CD8-positive, alpha-beta memory T cell (primary cell): ENCODE data around the gene MLH1. TPM values are rescaled to one million over a fixed set of nuclear protein-coding genes. Genes with fewer than 3 reads are reported as not detected.
A peak's percentile ranks its signal among the peaks of the same experiment; 100 is the strongest.
"Not testable (repeated sequence)": the region's sequence is repeated elsewhere in the genome, so short reads cannot be mapped to it uniquely, and the experiment has no call there.

Experiments used
- CTCF ChIA-PET: fragments of 350-600 bp; sonication (Branson Sonifier 250); formaldehyde crosslinking; loops from one replicate; lab custom pipeline; 2021; ENCODE audit warnings: antibody characterized with exemption; lab: Charles Lee
- POLR2A ChIA-PET: fragments of 350-600 bp; sonication (Branson Sonifier 250); formaldehyde crosslinking; loops from one replicate; lab custom pipeline; 2021; ENCODE audit warnings: antibody characterized with exemption; lab: Charles Lee
- DNase-seq, 5 donors: peaks; one replicate each; pipeline versions ENCODE4 v3.0.0 to v3.0.0-alpha.2; 2020 to 2022; ENCODE audit warnings: mixed read lengths in 1 of 5
- H3K27ac ChIP-seq: one replicate; pipeline ENCODE4 v1.7.0; 2013; ENCODE audit warnings: low read depth, mild to moderate bottlenecking, low read length, moderate library complexity
- H3K27me3 ChIP-seq: 2 replicates; pipeline ENCODE4 v1.7.0; 2013; ENCODE audit warnings: low read length, mild to moderate bottlenecking; ENCODE audit not compliant: insufficient read depth, poor library complexity, severe bottlenecking
- H3K36me3 ChIP-seq: 2 replicates; pipeline ENCODE4 v1.7.0; 2013; ENCODE audit warnings: mild to moderate bottlenecking, low read length, moderate library complexity; ENCODE audit not compliant: insufficient read depth
- H3K4me1 ChIP-seq: 2 replicates; pipeline ENCODE4 v1.7.0; 2013; ENCODE audit warnings: mild to moderate bottlenecking, low read length, moderate library complexity; ENCODE audit not compliant: insufficient read depth
- H3K4me3 ChIP-seq: 2 replicates; pipeline ENCODE4 v1.7.0; 2013; ENCODE audit warnings: mild to moderate bottlenecking, low read length
- H3K9me3 ChIP-seq: 2 replicates; pipeline ENCODE4 v1.7.0; 2013; ENCODE audit warnings: mild to moderate bottlenecking, low read length
- H3K27ac Mint-ChIP-seq, 8 donors: one replicate each; pipeline ENCODE4 v1.8.0; 2020 to 2021; ENCODE audit warnings: mixed read lengths in 8 of 8, mild to moderate bottlenecking in 6 of 8, inconsistent platforms in 3 of 8, moderate library complexity in 3 of 8
- H3K27me3 Mint-ChIP-seq, 2 donors: one replicate each; pipeline ENCODE4 v1.8.0; 2020 to 2021; ENCODE audit warnings: mixed read lengths in 2 of 2, mild to moderate bottlenecking in 1 of 2, moderate library complexity in 1 of 2
- H3K36me3 Mint-ChIP-seq, 3 donors: one replicate each; pipeline ENCODE4 v1.8.0; 2020 to 2021; ENCODE audit warnings: mixed read lengths in 3 of 3, inconsistent platforms in 1 of 3, mild to moderate bottlenecking in 1 of 3
- H3K4me1 Mint-ChIP-seq, 3 donors: one replicate each; pipeline ENCODE4 v1.8.0; 2020 to 2021; ENCODE audit warnings: mixed read lengths in 3 of 3, inconsistent platforms in 1 of 3, mild to moderate bottlenecking in 1 of 3
- H3K4me3 Mint-ChIP-seq, 7 donors: one replicate each; pipeline ENCODE4 v1.8.0; 2020 to 2021; ENCODE audit warnings: mixed read lengths in 7 of 7, mild to moderate bottlenecking in 6 of 7, moderate library complexity in 4 of 7, inconsistent platforms in 2 of 7
- H3K9me3 Mint-ChIP-seq, 5 donors: one replicate each; pipeline ENCODE4 v1.8.0; 2020 to 2022; ENCODE audit warnings: mixed read lengths in 5 of 5, mild to moderate bottlenecking in 3 of 5, moderate library complexity in 2 of 5, inconsistent platforms in 1 of 5
- polyA plus RNA-seq: library from polyadenylated mRNA; unstranded; fragments of 300-500 nt; fragmentation: Illumina TruSeq; gene quantifications from one replicate; pipeline ENCODE4 v1.2.3, GENCODE V29; 2021
- total RNA-seq, 2 experiments: library from RNA; stranded (reverse); gene quantifications; one replicate each; pipeline ENCODE4 v1.2.3, GENCODE V29; 2021

Gene MLH1
- total and polyA plus RNA-seq, 3 experiments from 2014 or later = 19.5 to 73.2 (median 66.4) TPM

DNA sequence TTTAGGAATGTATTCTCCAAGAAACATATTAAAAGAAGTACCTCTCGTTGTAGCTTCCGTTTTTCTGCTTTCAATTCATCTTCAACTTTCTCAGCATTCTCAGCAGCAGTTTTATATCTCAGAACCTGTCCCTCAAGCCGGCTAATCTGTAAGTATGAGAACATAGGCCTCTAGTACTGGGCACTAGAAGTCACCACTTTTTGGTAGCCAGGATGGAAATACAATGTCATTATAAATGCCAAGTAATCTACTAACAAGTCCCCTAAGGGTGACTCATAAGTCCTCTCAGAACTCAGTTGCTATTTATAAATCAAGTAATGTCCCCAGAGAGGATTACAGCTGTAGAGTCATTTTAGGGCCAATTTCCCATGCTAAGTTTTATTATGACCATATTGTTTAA, 61.1 kb downstream of the MLH1 start:
- POLR2A ChIA-PET = no interaction called here
- Mint-ChIP-seq H3K36me3 (peaks cover 3 to 81% (median 9%) of the 10 kb centered on the region in 3 donors), H3K27me3 (no peaks in the 10 kb centered on the region), H3K9me3 (no peaks in the 10 kb centered on the region), H3K27ac (peak overlapping the region in 6 of 8 donors; percentile 17 to 80 (median 54)), H3K4me1 (peaks cover 0 to 1% (median 0%) of the 10 kb centered on the region in 3 donors), H3K4me3 (no peak overlapping the region)
- CTCF ChIA-PET = interaction anchor here (0.7 to 1.0 kb wide), 2 partner anchors 96 to 159 kb away, joined by 3 read pairs; no protein-coding TSS in a partner anchor
- Histone ChIP-seq H3K36me3 (peaks cover 13% of the 10 kb centered on the region), H3K27ac (no peak overlapping the region), H3K27me3 (no peaks in the 10 kb centered on the region), H3K4me3 (no peak overlapping the region), H3K4me1 (no peaks in the 10 kb centered on the region), H3K9me3 (no peaks in the 10 kb centered on the region)
- DNase-seq = no peak

DNA sequence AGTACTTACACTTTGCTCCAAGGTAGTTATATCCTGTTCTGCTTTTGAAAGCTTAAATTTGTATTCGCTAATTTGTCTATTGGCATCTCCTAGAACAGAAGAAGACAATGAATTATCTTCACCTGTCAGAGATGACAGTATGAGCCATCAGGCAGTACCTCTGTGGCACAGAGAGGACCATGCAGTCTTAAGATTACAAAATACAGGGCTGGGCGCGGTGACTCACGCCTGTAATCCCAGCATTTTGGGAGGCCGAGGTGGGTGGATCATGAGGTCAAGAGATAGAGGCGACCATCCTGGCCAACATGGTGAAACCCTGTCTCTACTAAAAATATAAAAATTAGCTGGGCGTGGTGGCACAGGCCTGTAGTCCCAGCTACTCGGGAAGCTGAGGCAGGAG, 61.8 kb downstream of the MLH1 start:
- CTCF ChIA-PET = interaction anchor here (1.0 kb wide), 1 partner anchor 158 kb away, joined by 3 read pairs; no protein-coding TSS in a partner anchor
- H3K36me3 Mint-ChIP-seq = peaks cover 0 to 78% (median 7%) of the 10 kb centered on the region in 3 donors
- peak overlapping the region in 6 of 8 donors; percentile 12 to 56 (median 32) for H3K27ac Mint-ChIP-seq
- H3K27ac ChIP-seq, H3K36me3 ChIP-seq, H3K4me1 Mint-ChIP-seq, POLR2A ChIA-PET, H3K9me3 Mint-ChIP-seq, H3K9me3 ChIP-seq, H3K27me3 ChIP-seq, H3K4me3 ChIP-seq, H3K4me3 Mint-ChIP-seq, DNase-seq, H3K27me3 Mint-ChIP-seq, H3K4me1 ChIP-seq: not testable (repeated sequence)

DNA sequence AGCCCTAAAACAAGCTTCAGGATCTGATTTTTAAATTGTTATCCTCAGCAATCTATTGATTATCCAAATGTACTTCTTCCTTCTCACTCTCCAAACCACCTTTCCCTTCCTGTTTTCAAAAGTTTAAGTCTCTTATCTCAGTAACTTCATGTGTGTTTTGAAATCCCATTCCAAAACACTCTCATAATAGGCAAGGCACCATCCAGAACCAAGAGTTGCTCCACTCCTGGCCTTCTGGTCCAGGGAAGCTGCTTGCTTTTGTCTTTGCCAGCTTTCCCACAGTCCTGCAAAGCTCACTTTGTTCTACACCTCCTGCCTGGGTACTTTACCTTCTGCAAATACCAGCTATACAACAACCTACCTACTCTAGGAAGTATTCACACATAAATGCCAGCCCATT, 63.5 kb downstream of the MLH1 start:
- Histone ChIP-seq H3K9me3 (no peaks in the 10 kb centered on the region), H3K27me3 (no peaks in the 10 kb centered on the region), H3K4me1 (no peaks in the 10 kb centered on the region), H3K4me3 (no peak overlapping the region), H3K27ac (no peak overlapping the region), H3K36me3 (peaks cover 7% of the 10 kb centered on the region)
- no peaks in the 10 kb centered on the region for H3K27me3 Mint-ChIP-seq
- H3K4me3 Mint-ChIP-seq = no peak overlapping the region
- POLR2A ChIA-PET = no interaction called here
- peaks cover 0 to 76% (median 8%) of the 10 kb centered on the region in 3 donors for H3K36me3 Mint-ChIP-seq
- DNase-seq = no peak
- peaks cover 0 to 1% (median 0%) of the 10 kb centered on the region in 3 donors for H3K4me1 Mint-ChIP-seq
- CTCF ChIA-PET = interaction anchor here (1.6 kb wide), 1 partner anchor 10 kb away, joined by 4 read pairs; no protein-coding TSS in a partner anchor
- no peaks in the 10 kb centered on the region for H3K9me3 Mint-ChIP-seq
- H3K27ac Mint-ChIP-seq = peak overlapping the region; percentile 7 to 91 (median 53)

DNA sequence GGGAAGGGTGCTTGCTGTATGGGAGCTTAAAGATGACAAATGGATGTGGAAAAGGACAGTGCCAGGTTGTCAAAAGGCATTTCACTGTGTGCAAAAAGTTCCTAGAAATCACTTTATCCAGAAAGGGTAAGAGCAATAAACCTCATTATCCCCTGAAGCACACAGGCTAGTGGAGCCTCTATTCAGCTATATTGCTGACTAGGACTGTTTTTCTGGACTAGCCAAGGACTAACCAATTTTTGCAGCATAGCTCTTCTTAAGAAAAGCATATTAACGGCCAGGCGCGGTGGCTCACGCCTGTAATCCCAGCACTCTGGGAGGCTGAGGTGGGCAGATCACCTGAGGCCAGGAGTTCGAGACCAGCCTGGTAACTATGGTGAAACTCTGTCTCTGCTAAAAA, 64.8 kb downstream of the MLH1 start:
- H3K4me3 Mint-ChIP-seq = no peak overlapping the region
- ChIA-PET CTCF (no interaction called here), POLR2A (no interaction called here)
- peaks cover 7% of the 10 kb centered on the region for H3K36me3 ChIP-seq
- no peaks in the 10 kb centered on the region for H3K9me3 Mint-ChIP-seq
- H3K9me3 ChIP-seq = no peaks in the 10 kb centered on the region
- H3K27me3 Mint-ChIP-seq = no peaks in the 10 kb centered on the region
- no peak overlapping the region for H3K27ac ChIP-seq
- H3K27ac Mint-ChIP-seq = peak overlapping the region in 2 of 8 donors; percentile 10 to 58
- no peaks in the 10 kb centered on the region for H3K4me1 ChIP-seq
- H3K27me3 ChIP-seq = no peaks in the 10 kb centered on the region
- no peak for DNase-seq
- peaks cover 0 to 1% (median 0%) of the 10 kb centered on the region in 3 donors for H3K4me1 Mint-ChIP-seq
- peaks cover 0 to 79% (median 11%) of the 10 kb centered on the region in 3 donors for H3K36me3 Mint-ChIP-seq
- no peak overlapping the region for H3K4me3 ChIP-seq

DNA sequence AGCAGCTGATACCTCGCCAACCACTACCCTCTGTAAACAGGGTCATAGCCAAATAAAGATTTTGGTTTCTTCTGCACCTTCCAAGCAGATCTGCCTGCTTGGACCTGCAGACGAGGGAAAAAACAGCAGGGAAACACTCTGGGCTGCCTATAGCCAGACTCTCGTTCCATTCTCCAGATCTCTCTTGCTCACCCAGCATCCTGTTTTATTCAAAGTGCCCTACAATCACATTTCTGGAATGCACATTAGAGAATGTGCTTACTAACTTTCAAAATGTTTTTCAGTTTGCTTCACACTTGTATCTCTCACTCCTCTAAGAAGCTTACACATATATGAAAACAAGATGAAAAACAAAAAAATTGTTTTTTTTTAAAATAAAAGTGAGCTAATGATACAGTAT, 71.4 kb downstream of the MLH1 start:
- Histone ChIP-seq H3K36me3 (no peaks in the 10 kb centered on the region), H3K4me3 (no peak overlapping the region), H3K4me1 (no peaks in the 10 kb centered on the region), H3K27me3 (no peaks in the 10 kb centered on the region), H3K27ac (no peak overlapping the region), H3K9me3 (no peaks in the 10 kb centered on the region)
- no peaks in the 10 kb centered on the region for H3K27me3 Mint-ChIP-seq
- CTCF ChIA-PET = interaction anchor here (0.9 kb wide), 1 partner anchor 149 kb away, joined by 3 read pairs; no protein-coding TSS in a partner anchor
- no peaks in the 10 kb centered on the region for H3K9me3 Mint-ChIP-seq
- peak overlapping the region in 1 of 8 donors; percentile 95 for H3K27ac Mint-ChIP-seq
- H3K36me3 Mint-ChIP-seq = peaks cover 6 to 68% (median 17%) of the 10 kb centered on the region in 3 donors
- POLR2A ChIA-PET = no interaction called here
- H3K4me3 Mint-ChIP-seq = no peak overlapping the region
- peaks cover 3 to 12% (median 6%) of the 10 kb centered on the region in 3 donors for H3K4me1 Mint-ChIP-seq
- no peak for DNase-seq

DNA sequence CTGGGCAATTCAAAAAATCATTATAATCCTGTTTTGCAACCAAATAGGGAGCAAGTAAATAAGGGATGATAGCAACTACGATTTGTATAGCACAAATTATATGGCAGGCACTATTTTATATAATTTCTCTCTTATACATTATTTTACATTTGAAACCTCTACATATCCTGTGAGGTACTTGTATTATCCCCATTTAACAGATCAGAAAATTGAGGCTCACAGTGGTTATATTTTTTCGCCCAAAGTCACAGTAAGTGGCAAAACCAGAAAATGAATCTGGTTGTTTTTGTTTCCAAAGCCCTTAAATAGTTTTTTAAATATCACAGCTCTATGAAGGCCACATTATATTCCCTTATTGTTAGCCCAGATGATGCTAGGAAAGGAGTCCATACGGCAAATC, 74.3 kb downstream of the MLH1 start:
- H3K4me1 ChIP-seq = no peaks in the 10 kb centered on the region
- H3K27me3 Mint-ChIP-seq = no peaks in the 10 kb centered on the region
- peaks cover 7 to 58% (median 23%) of the 10 kb centered on the region in 3 donors for H3K36me3 Mint-ChIP-seq
- H3K4me3 Mint-ChIP-seq = no peak overlapping the region
- no peaks in the 10 kb centered on the region for H3K9me3 ChIP-seq
- H3K36me3 ChIP-seq = no peaks in the 10 kb centered on the region
- no peak overlapping the region for H3K27ac ChIP-seq
- no peak overlapping the region for H3K27ac Mint-ChIP-seq
- no peaks in the 10 kb centered on the region for H3K9me3 Mint-ChIP-seq
- H3K4me1 Mint-ChIP-seq = peaks cover 3 to 13% (median 8%) of the 10 kb centered on the region in 3 donors
- H3K4me3 ChIP-seq = no peak overlapping the region
- POLR2A ChIA-PET = no interaction called here
- no peak for DNase-seq
- CTCF ChIA-PET = no interaction called here
- no peaks in the 10 kb centered on the region for H3K27me3 ChIP-seq

DNA sequence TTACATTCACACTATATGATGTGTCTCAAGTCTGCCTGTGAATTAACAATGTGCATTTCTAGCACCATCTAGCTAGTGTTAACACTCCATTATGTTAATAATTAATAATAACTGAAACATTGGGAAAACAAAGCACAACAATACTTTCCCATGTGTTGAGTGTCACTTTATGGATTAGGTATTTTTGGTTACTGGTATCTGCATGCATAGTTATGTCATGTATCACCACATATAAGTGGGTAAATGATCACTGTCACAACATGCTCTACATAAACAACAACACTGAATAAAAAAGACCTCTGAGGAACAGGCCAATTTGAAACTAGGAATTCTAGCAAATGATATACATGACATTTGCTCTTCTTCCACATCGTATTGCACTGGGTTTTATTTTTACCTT, 74.7 kb downstream of the MLH1 start:
- Histone ChIP-seq H3K27ac (no peak overlapping the region), H3K9me3 (no peaks in the 10 kb centered on the region), H3K27me3 (no peaks in the 10 kb centered on the region), H3K4me3 (no peak overlapping the region), H3K36me3 (no peaks in the 10 kb centered on the region), H3K4me1 (no peaks in the 10 kb centered on the region)
- POLR2A ChIA-PET = no interaction called here
- Mint-ChIP-seq H3K9me3 (no peaks in the 10 kb centered on the region), H3K27ac (peak overlapping the region in 1 of 8 donors; percentile 58), H3K4me1 (peaks cover 6 to 17% (median 12%) of the 10 kb centered on the region in 3 donors), H3K36me3 (peaks cover 9 to 58% (median 23%) of the 10 kb centered on the region in 3 donors), H3K27me3 (no peaks in the 10 kb centered on the region), H3K4me3 (no peak overlapping the region)
- CTCF ChIA-PET = no interaction called here
- DNase-seq = no peak

DNA sequence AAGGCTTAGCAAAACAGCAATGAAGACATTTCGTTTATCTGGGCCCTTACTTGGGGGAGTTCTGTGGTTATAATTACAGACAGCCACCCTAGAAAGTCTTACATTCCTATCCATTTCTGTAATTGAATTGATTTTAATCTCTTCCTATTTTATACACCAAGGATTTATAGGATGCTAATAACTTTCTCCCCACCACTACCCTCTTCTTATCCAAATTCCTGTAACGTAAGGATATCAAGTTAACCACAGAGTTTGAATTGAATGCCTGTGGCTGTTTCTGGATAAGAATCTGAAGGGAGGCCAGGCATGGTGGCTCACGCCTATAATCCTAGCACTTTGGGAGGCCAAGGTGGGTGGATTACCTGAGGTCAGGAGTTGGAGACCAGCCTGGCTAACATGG, 78.6 kb downstream of the MLH1 start:
- H3K36me3 ChIP-seq = no peaks in the 10 kb centered on the region
- peaks cover 7 to 53% (median 19%) of the 10 kb centered on the region in 3 donors for H3K36me3 Mint-ChIP-seq
- H3K27ac Mint-ChIP-seq = peak overlapping the region in 3 of 8 donors; percentile 35 to 82 (median 51)
- no peaks in the 10 kb centered on the region for H3K4me1 ChIP-seq
- H3K4me3 ChIP-seq = no peak overlapping the region
- peaks cover 3 to 7% (median 5%) of the 10 kb centered on the region in 3 donors for H3K4me1 Mint-ChIP-seq
- H3K27me3 ChIP-seq = no peaks in the 10 kb centered on the region
- no peaks in the 10 kb centered on the region for H3K9me3 Mint-ChIP-seq
- no peak overlapping the region for H3K27ac ChIP-seq
- H3K4me3 Mint-ChIP-seq = no peak overlapping the region
- POLR2A ChIA-PET = no interaction called here
- DNase-seq = no peak
- H3K9me3 ChIP-seq = no peaks in the 10 kb centered on the region
- H3K27me3 Mint-ChIP-seq = no peaks in the 10 kb centered on the region
- CTCF ChIA-PET = no interaction called here
